MV-4-11 (cell line): ENCODE results near the gene KPNA1.

Source experiments
- DNase-seq: peaks from one replicate; lab custom pipeline; 2025; lab: John Stamatoyannopoulos, UW

KPNA1 gene

DNA sequence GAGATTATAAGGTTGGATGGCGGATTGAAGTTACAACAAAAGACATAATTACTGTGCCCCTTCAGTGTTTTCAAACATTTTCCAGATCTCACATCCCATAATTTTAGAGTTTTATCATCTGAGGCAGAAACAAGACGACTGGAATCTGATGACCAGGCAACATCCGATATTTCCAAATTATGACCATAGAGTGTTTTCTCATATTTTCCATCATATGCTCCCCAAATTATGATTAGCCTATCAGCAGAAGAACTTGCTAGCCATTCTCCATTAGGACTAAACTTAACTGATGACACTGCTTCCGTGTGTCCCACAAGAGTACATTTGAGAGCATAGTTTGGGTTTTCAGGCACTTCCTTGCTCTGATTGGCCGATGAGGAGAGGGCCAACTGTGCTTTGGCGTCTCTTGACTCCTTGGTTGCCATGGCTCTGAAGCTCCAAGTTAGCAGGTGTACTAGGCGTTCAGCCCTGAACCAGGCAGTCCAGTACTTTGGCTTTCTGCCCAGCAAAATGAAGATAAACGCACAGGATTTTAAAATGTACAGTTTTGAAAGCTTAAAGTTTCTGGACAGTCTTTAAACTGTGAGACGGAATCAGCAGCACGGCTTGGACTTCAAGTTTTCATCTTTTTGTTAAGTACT, 99.5 kb downstream of the KPNA1 start:
- no peak for DNase-seq

DNA sequence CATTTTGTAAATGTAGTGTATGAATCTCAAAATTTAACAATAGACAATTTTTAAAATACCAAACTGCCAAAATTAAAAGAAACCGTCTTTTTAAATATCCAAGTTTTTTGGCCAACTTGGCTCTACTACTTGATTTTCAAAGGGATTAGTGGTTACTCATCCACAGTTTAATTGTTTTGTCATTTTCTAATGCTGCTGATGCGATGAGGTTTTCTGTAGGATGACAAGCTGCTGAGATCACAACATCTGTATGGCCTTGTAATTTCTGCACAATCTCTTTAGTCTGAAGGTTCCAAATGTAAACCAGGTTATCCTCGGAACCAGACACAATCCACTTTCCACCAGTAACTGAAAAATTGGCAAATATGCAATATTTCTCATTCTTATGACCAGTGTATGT, 100.3 kb downstream of the KPNA1 start:
- DNase-seq = no peak

DNA sequence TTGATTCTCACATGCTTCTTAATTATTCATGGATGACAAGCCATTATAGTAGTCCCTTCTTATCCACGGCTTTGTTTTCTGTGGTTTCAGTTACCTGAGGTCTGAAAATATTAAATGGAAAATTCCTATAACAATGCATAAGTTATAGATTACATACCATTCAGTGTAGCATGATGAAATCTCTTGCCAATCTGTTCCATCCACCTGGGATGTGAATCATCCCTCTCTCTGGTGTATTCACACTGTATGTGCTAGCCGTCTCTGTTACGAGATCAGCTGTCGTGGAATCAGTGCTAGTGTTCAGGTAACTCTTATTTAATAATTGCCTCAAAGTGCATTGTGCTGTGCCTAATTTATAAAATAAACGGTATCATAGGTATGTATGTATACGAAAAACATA, 104.1 kb downstream of the KPNA1 start:
- no peak for DNase-seq

DNA sequence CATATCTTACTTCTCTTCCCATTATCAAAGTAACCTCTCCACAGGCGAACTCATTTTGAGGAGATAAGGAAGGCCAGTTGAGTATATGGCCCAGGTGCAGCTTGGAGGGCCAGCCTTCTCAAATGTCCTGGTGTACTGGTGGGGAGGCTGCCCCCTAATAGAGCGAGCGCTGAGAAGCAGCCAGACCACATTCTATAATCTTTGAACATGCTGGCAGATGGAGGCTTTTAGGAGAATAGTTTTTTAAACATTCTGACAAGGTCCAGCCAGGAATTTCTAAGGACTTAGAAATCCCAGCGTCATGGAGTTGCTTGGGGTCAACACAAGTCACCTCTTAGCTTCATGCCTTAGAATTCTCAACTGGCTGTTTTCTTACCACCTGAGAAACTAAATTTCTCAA, 104.6 kb downstream of the KPNA1 start:
- no peak for DNase-seq

DNA sequence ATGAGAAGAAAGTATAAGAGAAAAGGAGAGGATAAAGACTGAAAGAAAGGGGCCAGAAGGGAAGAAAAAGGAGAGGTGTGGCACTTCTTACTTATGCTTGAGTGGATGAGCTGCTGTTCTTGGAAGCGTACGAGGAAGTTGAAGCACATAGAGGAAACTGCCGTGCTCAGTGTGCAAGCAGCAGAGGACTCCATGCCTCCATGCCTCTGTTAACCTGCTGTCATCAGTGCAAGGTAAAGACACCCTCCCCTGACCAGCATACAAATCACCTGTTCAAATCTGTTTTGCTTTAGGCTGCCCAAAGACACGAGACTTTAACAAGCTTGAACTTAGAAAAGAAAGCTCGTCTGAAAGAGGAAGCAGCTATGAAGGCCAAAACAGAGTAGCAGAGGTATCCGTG, 105.3 kb downstream of the KPNA1 start:
- peak; percentile 41 for DNase-seq

DNA sequence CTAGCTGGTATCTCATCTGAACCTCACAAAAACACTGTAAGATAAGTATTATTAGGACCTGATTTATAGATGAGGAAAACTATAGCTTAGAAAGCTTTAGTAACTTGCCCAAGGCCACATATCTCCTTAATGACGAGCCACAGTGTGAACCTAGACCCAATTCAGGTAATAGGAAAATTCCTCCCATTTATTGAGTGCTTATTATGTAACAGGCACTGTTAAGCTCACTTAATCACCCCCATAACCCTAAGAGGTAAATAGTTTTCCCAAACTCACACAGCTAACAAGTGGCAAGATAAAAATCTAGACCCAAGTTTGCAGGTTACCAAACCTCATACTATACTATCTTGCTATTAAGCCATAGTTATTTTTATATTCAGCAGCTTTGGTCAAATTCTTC, 106.8 kb downstream of the KPNA1 start:
- no peak for DNase-seq

DNA sequence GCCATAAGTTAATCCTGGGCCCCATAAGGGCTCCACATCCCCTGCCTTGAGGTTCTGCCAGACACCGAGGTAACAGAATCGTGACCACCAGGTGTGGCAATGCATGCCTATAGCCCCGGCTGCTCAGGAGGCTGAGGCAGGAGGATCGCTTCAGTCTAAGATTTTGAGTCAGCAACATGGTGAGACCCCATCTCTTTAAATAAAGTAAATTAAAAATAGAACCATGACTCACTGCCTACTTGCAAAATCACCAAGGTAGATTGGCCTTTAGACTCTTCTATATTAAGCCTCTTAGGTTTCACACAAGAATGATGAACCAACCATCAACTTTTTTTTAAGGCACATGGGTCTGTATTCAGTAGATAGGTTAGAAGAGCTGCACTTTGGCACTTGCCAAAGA, 108.5 kb downstream of the KPNA1 start:
- peak; percentile 10 for DNase-seq

DNA sequence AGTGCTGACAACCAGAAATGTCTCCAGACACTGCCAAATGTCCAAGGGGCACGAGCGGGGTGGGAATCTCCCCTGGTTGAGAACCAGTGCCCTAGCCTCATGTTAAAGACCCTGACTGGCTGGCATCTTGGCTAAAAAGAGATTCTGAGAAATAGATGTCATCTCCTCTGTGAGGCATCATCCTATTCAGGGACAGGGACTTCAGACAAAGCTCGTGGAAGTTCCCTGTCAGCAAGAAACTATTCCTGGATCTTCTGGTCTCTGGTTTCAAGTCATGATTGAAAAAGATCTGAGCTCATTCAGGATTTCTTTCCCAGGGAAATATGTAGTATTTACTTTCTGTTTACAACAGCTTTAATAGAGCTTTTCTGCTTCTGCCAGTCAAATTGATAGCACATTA, 109.7 kb downstream of the KPNA1 start:
- DNase-seq = no peak

GRCh38 chr3:122403489-122403888, 111.2 kb downstream of the KPNA1 start:
- peak; percentile 64 for DNase-seq

- DNase-seq = no peak
Measured at GRCh38 chr3:122398920-122399319, 115.8 kb downstream of the KPNA1 start.

DNA sequence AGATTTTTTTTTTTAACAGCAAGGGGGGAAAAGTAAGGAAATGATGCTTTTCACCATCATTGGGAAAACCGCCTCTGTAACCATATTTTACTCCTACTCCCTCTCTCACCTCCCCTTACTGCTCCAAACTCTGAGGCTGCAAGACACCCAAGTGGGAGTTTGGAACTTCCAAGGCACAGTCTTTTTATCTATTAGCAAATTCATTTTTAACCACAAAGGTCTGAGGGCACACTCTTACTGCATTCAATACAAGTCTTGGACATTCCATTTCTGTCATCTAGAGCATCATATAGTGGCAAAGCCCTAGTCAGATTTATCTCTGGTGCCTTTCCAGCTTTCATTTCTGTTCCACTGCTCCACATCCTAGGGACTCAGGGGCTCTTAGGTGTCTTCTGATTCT, 117.5 kb downstream of the KPNA1 start:
- no peak for DNase-seq

- DNase-seq = no peak
Measured at GRCh38 chr3:122396511-122396910, 118.2 kb downstream of the KPNA1 start.

DNA sequence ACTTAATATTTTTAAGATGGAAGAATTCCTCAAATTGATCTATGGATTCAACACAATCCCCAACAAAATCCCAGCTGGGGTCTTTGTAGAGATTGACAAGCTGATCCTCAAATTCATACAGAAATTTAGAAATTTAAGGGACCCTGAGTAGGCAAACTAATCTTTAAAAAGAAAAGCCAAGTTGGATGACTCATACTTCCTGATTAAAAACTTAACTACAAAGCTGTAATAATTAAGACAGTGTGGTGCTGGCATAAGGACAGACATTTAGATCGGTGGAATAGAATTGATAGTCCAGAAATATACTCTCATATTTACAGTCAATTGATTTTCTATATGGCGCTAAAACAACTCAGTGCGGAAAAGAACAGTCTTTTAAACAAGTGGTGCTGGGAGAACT, 119.2 kb downstream of the KPNA1 start:
- peak; percentile 30 for DNase-seq

GRCh38 chr3:122394173-122394572, 120.6 kb downstream of the KPNA1 start:
- no peak for DNase-seq

DNA sequence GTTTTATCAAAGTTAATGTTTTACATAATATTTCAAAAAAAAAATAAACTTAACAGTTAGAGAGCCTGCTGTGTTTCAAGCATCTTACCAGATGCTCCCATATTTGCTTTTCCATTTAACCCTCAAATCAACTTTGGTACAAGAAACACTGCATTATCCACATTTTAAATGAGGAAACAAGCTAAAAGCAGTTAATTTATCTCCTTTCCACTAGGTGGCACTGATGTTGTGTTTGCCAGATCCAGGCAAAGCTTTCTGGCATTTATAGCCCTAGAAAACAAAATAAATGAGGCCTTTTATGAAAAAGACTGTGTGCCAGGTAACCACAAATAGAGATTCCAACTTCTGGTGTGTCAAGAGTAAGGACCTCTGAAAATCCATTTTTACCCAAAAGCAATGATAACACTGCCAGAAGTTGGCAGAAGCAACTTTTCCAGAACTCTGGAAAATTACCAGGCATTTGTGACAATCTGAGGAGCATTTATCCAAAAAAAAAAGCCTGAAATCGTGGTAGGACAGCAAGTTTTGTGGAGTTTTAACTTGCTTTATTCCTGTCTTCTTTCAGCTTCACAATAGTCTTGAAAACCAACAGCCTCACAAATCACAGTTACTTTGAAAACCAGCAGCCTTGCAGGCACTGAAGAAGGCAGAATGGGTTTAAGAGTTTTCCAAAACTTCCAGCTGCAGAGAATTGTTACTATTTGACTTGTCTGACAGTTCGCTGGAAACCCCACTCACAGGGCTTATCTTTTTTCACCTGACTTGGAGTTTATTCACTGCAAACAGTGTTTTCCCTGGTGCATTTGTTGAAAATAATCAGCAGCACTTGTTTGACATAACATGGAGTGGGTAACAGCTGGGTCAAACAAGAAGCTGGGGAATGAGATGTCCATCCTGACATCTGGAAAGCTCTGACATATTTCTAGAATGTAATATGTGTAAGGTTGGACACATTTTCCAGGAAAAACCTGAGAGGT, 121.6 kb downstream of the KPNA1 start:
- DNase-seq = peak; percentile 57

GRCh38 chr3:122391681-122392446, 122.9 kb downstream of the KPNA1 start:
- DNase-seq = no peak

DNA sequence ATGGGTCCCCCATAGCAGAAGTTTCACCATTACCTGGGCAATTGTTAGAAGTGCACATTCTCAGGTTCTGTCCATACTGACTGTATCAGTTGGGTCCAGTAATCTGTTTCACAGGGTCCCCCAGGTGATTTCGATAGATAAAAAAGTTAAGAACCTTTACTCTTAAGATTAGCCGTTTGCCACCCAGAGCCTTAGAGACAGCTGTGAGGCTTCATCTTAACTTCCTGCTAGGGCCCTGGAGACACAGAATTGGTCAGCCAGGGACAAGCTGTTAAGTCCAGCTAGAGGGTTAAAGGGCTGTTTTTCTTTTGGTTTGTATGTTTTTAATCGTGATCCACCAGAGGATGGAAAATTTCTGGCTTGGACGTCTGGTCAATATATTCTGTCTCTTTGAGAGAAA, 124.1 kb downstream of the KPNA1 start:
- no peak for DNase-seq

DNA sequence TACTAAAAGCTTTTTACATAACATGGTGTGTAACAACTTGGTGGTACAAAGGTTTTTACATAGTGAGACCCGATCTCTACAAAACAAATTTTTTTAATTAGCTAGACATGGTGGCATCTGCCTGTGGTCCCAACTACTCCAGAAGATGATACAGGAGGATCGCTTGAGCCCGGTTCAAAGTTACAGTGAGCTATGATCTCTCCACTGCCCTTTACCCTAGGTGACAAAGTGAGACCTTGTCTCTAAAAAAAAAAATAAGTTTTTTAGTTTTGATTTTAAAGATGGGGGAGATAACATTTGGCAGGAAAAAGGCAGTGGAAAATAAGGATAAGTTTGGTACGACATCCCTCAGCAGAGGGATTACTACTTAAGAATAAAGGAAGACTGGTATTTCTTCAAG, 124.8 kb downstream of the KPNA1 start:
- no peak for DNase-seq

DNA sequence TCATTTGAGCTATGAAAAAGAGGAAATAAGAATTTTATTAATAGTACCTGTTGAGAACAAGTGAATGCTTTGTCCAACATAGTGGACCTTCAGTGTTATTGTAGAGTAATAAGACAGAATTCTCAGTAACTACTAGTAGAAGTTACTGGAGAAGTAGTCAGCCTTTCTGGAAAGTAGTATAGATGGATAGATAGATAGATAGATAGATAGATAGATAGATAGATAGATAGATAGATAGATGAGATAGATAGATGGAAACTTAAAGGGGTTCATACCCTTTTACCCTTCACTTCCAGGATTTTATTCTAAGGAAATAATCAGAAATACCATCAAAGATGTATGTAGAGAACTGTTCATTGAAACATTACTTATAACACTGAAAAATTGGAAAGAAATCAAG, 125.5 kb downstream of the KPNA1 start:
- no peak for DNase-seq

GRCh38 chr3:122387709-122388108, 127.0 kb downstream of the KPNA1 start:
- DNase-seq = no peak

- DNase-seq = peak; percentile 90
Measured at GRCh38 chr3:122383771-122384697, 130.7 kb downstream of the KPNA1 start, which contains the start of gene FAM162A. Gene FAM162A, plus strand, starts transcription at chr3:122384182. Its CDS starts 84 bp downstream, at chr3:122384266.
